H9 (cell line): ENCODE measurements around the gene CCDC74A. TPM values are rescaled to one million over a fixed set of nuclear protein-coding genes. Genes with fewer than 3 reads are reported as not detected.
"Not testable (repeated sequence)": the region's sequence is repeated elsewhere in the genome, so short reads cannot be mapped to it uniquely, and the experiment has no call there.

Source experiments
- DNase-seq: peaks from one replicate; pipeline ENCODE4 v3.0.0-alpha.2; 2017
- H2AFZ ChIP-seq: one replicate; pipeline ENCODE4 v1.6.1; 2013; ENCODE audit warnings: mild to moderate bottlenecking, low read length, control low read depth, moderate library complexity
- H2AK5ac ChIP-seq: 2 replicates; pipeline ENCODE4 v1.6.1; 2013; ENCODE audit warnings: low read length, control low read depth, mixed read lengths; ENCODE audit not compliant: insufficient read length
- H2BK120ac ChIP-seq: one replicate; pipeline ENCODE4 v1.6.1; 2013; ENCODE audit warnings: low read depth, mild to moderate bottlenecking, low read length, control low read depth, inconsistent platforms; ENCODE audit not compliant: poor library complexity, severe bottlenecking
- H2BK12ac ChIP-seq: 2 replicates; pipeline ENCODE4 v1.6.1; 2013; ENCODE audit warnings: low read length, control low read depth, mixed read lengths, low read depth; ENCODE audit not compliant: insufficient read length
- H2BK15ac ChIP-seq: 2 replicates; pipeline ENCODE4 v1.6.1; 2013; ENCODE audit warnings: low read depth, low read length, control low read depth
- H2BK20ac ChIP-seq: one replicate; pipeline ENCODE4 v1.6.1; 2013; ENCODE audit warnings: low read depth, mild to moderate bottlenecking, low read length, control low read depth, inconsistent platforms; ENCODE audit not compliant: poor library complexity, severe bottlenecking
- H2BK5ac ChIP-seq: 2 replicates; pipeline ENCODE4 v1.6.1; 2013; ENCODE audit warnings: low read length, control low read depth, mixed read lengths; ENCODE audit not compliant: insufficient read length
- H3K14ac ChIP-seq: 2 replicates; pipeline ENCODE4 v1.6.1; 2013; ENCODE audit warnings: low read length, control low read depth; ENCODE audit not compliant: insufficient read depth
- H3K18ac ChIP-seq: 2 replicates; pipeline ENCODE4 v1.6.1; 2013; ENCODE audit warnings: low read depth, mild to moderate bottlenecking, mixed read lengths, low read length, control low read depth; ENCODE audit not compliant: insufficient read length
- H3K23ac ChIP-seq: 2 replicates; pipeline ENCODE4 v1.6.1; 2013; ENCODE audit warnings: low read length, control low read depth, mixed read lengths, low read depth; ENCODE audit not compliant: insufficient read length
- H3K23me2 ChIP-seq: 2 replicates; pipeline ENCODE4 v1.6.1; 2013; ENCODE audit warnings: low read depth, mild to moderate bottlenecking, mixed read lengths, low read length, control low read depth; ENCODE audit not compliant: insufficient read length, poor library complexity, severe bottlenecking
- H3K27ac ChIP-seq: 2 replicates; pipeline ENCODE4 v1.5.1; 2013; ENCODE audit warnings: low read length, control low read depth, mixed read lengths, low read depth; ENCODE audit not compliant: insufficient read length
- H3K27me3 ChIP-seq: 2 replicates; pipeline ENCODE4 v1.6.1; 2013; ENCODE audit warnings: low read length, control low read depth, inconsistent platforms; ENCODE audit not compliant: insufficient read depth
- H3K4ac ChIP-seq: 2 replicates; pipeline ENCODE4 v1.6.1; 2013; ENCODE audit warnings: low read depth, mild to moderate bottlenecking, control low read depth, inconsistent platforms, low read length, moderate library complexity
- H3K4me1 ChIP-seq: 2 replicates; pipeline ENCODE4 v1.6.1; 2013; ENCODE audit warnings: low read length, control low read depth, inconsistent platforms; ENCODE audit not compliant: insufficient read depth
- H3K4me2 ChIP-seq: 2 replicates; pipeline ENCODE4 v1.6.1; 2013; ENCODE audit warnings: low read length, control low read depth, mixed read lengths; ENCODE audit not compliant: insufficient read length, insufficient read depth
- H3K56ac ChIP-seq: 2 replicates; pipeline ENCODE4 v1.6.1; 2013; ENCODE audit warnings: low read depth, mild to moderate bottlenecking, mixed read lengths, low read length, control low read depth; ENCODE audit not compliant: insufficient read length
- H3K79me1 ChIP-seq: 2 replicates; pipeline ENCODE4 v1.6.1; 2013; ENCODE audit warnings: low read depth, mild to moderate bottlenecking, moderate library complexity, low read length, control low read depth, inconsistent platforms; ENCODE audit not compliant: insufficient read depth, poor library complexity, severe bottlenecking
- H3K79me2 ChIP-seq: 2 replicates; pipeline ENCODE4 v1.6.1; 2013; ENCODE audit warnings: low read length, control low read depth, inconsistent platforms; ENCODE audit not compliant: insufficient read depth
- H3K9ac ChIP-seq: 2 replicates; pipeline ENCODE4 v1.6.1; 2013; ENCODE audit warnings: low read length, control low read depth, mixed read lengths; ENCODE audit not compliant: insufficient read length; ENCODE audit errors: extremely low read depth
- H3K9me3 ChIP-seq: one replicate; pipeline ENCODE4 v1.6.1; 2013; ENCODE audit warnings: low read depth, low read length, inconsistent platforms; ENCODE audit not compliant: control insufficient read depth
- H3T11ph ChIP-seq: one replicate; pipeline ENCODE4 v1.6.1; 2013; ENCODE audit warnings: mild to moderate bottlenecking, low read length, control low read depth, inconsistent platforms
- H4K20me1 ChIP-seq: one replicate; pipeline ENCODE4 v1.6.1; 2013; ENCODE audit not compliant: control insufficient read depth, insufficient read length, insufficient read depth
- H4K5ac ChIP-seq: 2 replicates; pipeline ENCODE4 v1.6.1; 2013; ENCODE audit warnings: low read depth, mild to moderate bottlenecking, mixed read lengths, low read length, control low read depth; ENCODE audit not compliant: insufficient read length
- H4K8ac ChIP-seq: replicated peaks from 2 replicates; pipeline ENCODE4 v1.6.1; 2013; ENCODE audit warnings: low read length, control low read depth, mixed read lengths, low read depth; ENCODE audit not compliant: insufficient read length
- H4K91ac ChIP-seq: 2 replicates; pipeline ENCODE4 v1.6.1; 2013; ENCODE audit warnings: low read depth, mild to moderate bottlenecking, moderate library complexity, mixed read lengths, low read length, control low read depth; ENCODE audit not compliant: insufficient read length
- H3K27ac Mint-ChIP-seq, 3 experiments: 2 replicates in 2 of 3; 3 replicates in 1 of 3; pipeline ENCODE4 v1.8.0; 2020 to 2021; ENCODE audit warnings: mixed read lengths in 3 of 3, mild to moderate bottlenecking in 1 of 3, moderate library complexity in 1 of 3
- H3K27me3 Mint-ChIP-seq: 2 replicates; pipeline ENCODE4 v1.8.0; 2021; ENCODE audit warnings: low read depth, mild to moderate bottlenecking, moderate library complexity, mixed read lengths
- H3K36me3 Mint-ChIP-seq, 3 experiments: 2 replicates in 2 of 3; 3 replicates in 1 of 3; pipeline ENCODE4 v1.8.0; 2020 to 2021; ENCODE audit warnings: low read depth in 3 of 3, mixed read lengths in 3 of 3; ENCODE audit not compliant: insufficient read depth in 1 of 3
- H3K4me1 Mint-ChIP-seq, 2 experiments: 2 replicates each; pipeline ENCODE4 v1.8.0; 2020; ENCODE audit warnings: mixed read lengths in 2 of 2
- H3K4me3 Mint-ChIP-seq, 2 experiments: 2 replicates in 1 of 2; 3 replicates in 1 of 2; pipeline ENCODE4 v1.8.0; 2020 to 2021; ENCODE audit warnings: mild to moderate bottlenecking in 2 of 2, mixed read lengths in 2 of 2, moderate library complexity in 1 of 2
- H3K9me3 Mint-ChIP-seq, 2 experiments: 2 replicates in 1 of 2; 3 replicates in 1 of 2; pipeline ENCODE4 v1.8.0; 2020; ENCODE audit warnings: mild to moderate bottlenecking in 2 of 2, mixed read lengths in 2 of 2, moderate library complexity in 1 of 2
- WGBS: extraction: QIAGEN DNeasy Blood & Tissue Kit; methylation state at CpG from one replicate; pipeline ENCODE4 v1.1.7; 2013; ENCODE audit warnings: missing lambda C conversion rate, low lambda C conversion rate, mixed read lengths; ENCODE audit not compliant: insufficient read length; ENCODE audit errors: extremely low coverage; 5-methylcytosine and 5-hydroxymethylcytosine counted together
- total RNA-seq: library from RNA; stranded (reverse); gene quantifications from 2 replicates; pipeline ENCODE4 v1.2.1, GENCODE V29; 2021

The CCDC74A gene
- total RNA-seq, 1 experiment from 2014 or later: 10.8 TPM

DNA sequence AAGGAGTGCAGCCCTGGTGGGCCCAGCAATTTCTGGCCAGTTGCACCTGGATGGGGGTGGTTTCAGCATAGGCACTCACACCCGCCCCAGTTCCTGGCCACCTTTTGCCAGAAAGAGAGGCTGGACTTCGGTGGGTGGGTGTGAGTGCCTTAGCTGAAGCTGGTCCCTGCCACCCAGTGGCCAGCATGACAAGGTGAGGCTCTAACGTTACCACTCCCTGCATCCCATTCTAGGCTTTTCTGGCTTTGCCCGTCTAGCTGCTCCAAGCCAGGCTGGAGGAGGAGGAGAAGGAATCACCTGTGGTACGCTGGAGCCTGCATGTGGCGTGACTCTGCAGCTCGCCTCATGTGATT lies 17.1 kb downstream of the CCDC74A start:
- H2BK120ac ChIP-seq, H3K9ac ChIP-seq, H3K79me2 ChIP-seq, H3K14ac ChIP-seq, H3K18ac ChIP-seq, H2BK12ac ChIP-seq, H3K9me3 ChIP-seq, H3K4ac ChIP-seq, H3T11ph ChIP-seq, H4K5ac ChIP-seq, H3K23ac ChIP-seq, H3K9me3 Mint-ChIP-seq, H2AFZ ChIP-seq, DNase-seq, H3K36me3 Mint-ChIP-seq, H3K23me2 ChIP-seq, H4K91ac ChIP-seq, H3K27me3 ChIP-seq, H3K79me1 ChIP-seq, H4K20me1 ChIP-seq, H3K4me2 ChIP-seq, H2BK5ac ChIP-seq, H3K4me1 Mint-ChIP-seq, H4K8ac ChIP-seq, H2BK20ac ChIP-seq, H2BK15ac ChIP-seq, H3K27ac Mint-ChIP-seq, H2AK5ac ChIP-seq, H3K27ac ChIP-seq, H3K56ac ChIP-seq, H3K4me1 ChIP-seq, H3K4me3 Mint-ChIP-seq: not testable (repeated sequence)
- WGBS: no CpG with 5 or more reads among the region's 7 CpGs
- peaks cover 20% of the 10 kb centered on the region for H3K27me3 Mint-ChIP-seq
